ENCODE measurements around the gene ANKRD44. TPM values are rescaled to one million over a fixed set of nuclear protein-coding genes. Genes with fewer than 3 reads are reported as not detected.

The ANKRD44 gene
- polyA plus RNA-seq, 2 of the 4 experiments (the other 2 are of a cell fraction): 0.97 to 5.9 TPM

DNA sequence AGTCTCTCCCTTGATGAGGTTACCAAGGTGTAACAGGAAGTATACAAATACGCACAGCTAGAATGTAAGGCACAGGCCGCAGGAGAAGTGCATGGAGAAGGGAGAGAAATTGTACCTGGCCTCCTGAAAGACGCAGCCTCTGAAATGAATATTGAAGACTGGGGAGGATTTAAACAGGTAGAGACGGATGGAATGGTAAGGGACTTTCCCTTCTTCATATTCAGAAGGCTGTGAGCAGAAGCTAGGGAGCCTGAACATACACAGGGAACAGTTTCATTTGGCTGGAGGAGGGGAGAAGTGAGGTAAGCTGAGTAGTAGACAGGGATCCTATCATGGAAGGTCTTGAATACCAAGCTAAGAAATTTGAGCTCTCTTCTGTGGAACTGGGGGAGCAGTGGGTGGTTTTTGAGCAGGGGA, 112.7 kb downstream of the ANKRD44 start:
- ChIA-PET POLR2A (no interaction called here), CTCF (interaction anchor here (1.4 kb wide), 1 partner anchor 10 kb away, joined by 6 read pairs; no protein-coding TSS in a partner anchor)

DNA sequence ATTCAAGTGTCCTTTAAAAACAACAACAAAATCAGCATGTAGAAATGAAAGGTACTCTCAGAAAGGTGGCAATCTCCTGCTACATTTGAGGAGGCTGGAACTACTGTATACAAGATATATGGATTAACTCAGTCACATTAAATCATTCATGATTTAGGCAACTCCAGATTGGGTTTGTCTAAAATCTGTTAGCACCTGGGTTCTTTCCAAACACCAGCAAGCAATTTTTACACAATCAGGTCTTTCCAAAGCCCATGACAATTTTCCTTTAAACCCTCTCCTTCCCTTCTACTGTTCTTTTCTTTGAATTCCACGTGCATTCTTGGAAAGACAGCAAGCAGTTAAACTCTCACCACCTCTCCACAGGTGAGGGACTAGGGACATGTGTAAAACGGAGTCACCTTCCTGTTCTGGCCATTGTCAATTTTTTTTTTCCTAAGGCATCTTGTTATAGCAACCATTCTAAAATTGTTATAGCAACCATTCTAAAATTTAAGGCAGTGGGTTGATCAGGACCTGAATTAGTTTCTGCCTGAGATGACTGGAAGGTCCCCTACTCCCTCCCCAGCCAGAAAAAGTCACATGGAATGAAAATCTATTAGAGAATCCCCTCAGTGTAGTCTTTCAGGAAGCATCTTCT, 113.9 kb downstream of the ANKRD44 start:
- H3K9me3 ChIP-seq: no peaks in the 10 kb centered on the region
- no peaks in the 10 kb centered on the region for H3K4me1 ChIP-seq
- ATAC-seq (no peak), DNase-seq (ENCODE audit: low read depth in 1 of 2, low spot score in 1 of 2) (no peak), FAIRE-seq (no peak)
- CTCF ChIA-PET: interaction anchor here (0.7 to 3.7 kb wide), 3 partner anchors 9 to 182 kb away, joined by 3 to 16 read pairs (median 6); no protein-coding TSS in a partner anchor
- H3K4me3 ChIP-seq: no peak overlapping the region
- 3% methylated on average over 1 of the region's 2 CpGs for WGBS (ENCODE audit: missing lambda C conversion rate)
- H3K4me2 ChIP-seq: no peak overlapping the region
- no peak overlapping the region for H3K27ac ChIP-seq
- POLR2A ChIA-PET: no interaction called here
- no peak for TF ChIP-seq RFX5 (IDR thresholded peaks at IDR 0.05)
- no peak for TF ChIP-seq ZSCAN20 (CRISPR knock-in tag; IDR thresholded peaks at IDR 0.05)
- TF ChIP-seq EHMT2 (IDR thresholded peaks at IDR 0.05; ENCODE audit: low read depth): no peak
- no peak for TF ChIP-seq HOXA7 (CRISPR knock-in tag; IDR thresholded peaks at IDR 0.05)
- TF ChIP-seq, protein P1, sequence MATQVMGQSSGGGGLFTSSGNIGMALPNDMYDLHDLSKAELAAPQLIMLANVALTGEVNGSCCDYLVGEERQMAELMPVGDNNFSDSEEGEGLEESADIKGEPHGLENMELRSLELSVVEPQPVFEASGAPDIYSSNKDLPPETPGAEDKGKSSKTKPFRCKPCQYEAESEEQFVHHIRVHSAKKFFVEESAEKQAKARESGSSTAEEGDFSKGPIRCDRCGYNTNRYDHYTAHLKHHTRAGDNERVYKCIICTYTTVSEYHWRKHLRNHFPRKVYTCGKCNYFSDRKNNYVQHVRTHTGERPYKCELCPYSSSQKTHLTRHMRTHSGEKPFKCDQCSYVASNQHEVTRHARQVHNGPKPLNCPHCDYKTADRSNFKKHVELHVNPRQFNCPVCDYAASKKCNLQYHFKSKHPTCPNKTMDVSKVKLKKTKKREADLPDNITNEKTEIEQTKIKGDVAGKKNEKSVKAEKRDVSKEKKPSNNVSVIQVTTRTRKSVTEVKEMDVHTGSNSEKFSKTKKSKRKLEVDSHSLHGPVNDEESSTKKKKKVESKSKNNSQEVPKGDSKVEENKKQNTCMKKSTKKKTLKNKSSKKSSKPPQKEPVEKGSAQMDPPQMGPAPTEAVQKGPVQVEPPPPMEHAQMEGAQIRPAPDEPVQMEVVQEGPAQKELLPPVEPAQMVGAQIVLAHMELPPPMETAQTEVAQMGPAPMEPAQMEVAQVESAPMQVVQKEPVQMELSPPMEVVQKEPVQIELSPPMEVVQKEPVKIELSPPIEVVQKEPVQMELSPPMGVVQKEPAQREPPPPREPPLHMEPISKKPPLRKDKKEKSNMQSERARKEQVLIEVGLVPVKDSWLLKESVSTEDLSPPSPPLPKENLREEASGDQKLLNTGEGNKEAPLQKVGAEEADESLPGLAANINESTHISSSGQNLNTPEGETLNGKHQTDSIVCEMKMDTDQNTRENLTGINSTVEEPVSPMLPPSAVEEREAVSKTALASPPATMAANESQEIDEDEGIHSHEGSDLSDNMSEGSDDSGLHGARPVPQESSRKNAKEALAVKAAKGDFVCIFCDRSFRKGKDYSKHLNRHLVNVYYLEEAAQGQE (IDR thresholded peaks at IDR 0.05): no peak
- TF ChIP-seq, protein P2, sequence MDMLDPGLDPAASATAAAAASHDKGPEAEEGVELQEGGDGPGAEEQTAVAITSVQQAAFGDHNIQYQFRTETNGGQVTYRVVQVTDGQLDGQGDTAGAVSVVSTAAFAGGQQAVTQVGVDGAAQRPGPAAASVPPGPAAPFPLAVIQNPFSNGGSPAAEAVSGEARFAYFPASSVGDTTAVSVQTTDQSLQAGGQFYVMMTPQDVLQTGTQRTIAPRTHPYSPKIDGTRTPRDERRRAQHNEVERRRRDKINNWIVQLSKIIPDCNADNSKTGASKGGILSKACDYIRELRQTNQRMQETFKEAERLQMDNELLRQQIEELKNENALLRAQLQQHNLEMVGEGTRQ (IDR thresholded peaks at IDR 0.05): no peak
- TF ChIP-seq, protein P3, sequence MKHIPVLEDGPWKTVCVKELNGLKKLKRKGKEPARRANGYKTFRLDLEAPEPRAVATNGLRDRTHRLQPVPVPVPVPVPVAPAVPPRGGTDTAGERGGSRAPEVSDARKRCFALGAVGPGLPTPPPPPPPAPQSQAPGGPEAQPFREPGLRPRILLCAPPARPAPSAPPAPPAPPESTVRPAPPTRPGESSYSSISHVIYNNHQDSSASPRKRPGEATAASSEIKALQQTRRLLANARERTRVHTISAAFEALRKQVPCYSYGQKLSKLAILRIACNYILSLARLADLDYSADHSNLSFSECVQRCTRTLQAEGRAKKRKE (CRISPR knock-in tag; IDR thresholded peaks at IDR 0.05; ENCODE audit: low read depth): no peak
- TF ChIP-seq CHD2 (IDR thresholded peaks at IDR 0.05; ENCODE audit: low read length, partially characterized antibody): no peak
- TF ChIP-seq KDM1A (IDR thresholded peaks at IDR 0.05; ENCODE audit: low read depth): no peak
- no peak for TF ChIP-seq NFE2L2 (conservative IDR thresholded peaks at IDR 0.05; ENCODE audit: low read length)
- TF ChIP-seq ZC3H11A (IDR thresholded peaks at IDR 0.05): no peak
- TF ChIP-seq FOSB (CRISPR knock-in tag; IDR thresholded peaks at IDR 0.05): no peak

More for the DNA sequence above, 112.7 kb downstream of the ANKRD44 start:
- Histone ChIP-seq H3K4me3 (no peak overlapping the region), H3K4me1 (no peaks in the 10 kb centered on the region), H3K4me2 (no peak overlapping the region), H3K27ac (no peak overlapping the region), H3K9me3 (no peaks in the 10 kb centered on the region)
- FAIRE-seq: no peak
- no peak for TF ChIP-seq SREBF2 (IDR thresholded peaks at IDR 0.05)
- TF ChIP-seq, protein P4, sequence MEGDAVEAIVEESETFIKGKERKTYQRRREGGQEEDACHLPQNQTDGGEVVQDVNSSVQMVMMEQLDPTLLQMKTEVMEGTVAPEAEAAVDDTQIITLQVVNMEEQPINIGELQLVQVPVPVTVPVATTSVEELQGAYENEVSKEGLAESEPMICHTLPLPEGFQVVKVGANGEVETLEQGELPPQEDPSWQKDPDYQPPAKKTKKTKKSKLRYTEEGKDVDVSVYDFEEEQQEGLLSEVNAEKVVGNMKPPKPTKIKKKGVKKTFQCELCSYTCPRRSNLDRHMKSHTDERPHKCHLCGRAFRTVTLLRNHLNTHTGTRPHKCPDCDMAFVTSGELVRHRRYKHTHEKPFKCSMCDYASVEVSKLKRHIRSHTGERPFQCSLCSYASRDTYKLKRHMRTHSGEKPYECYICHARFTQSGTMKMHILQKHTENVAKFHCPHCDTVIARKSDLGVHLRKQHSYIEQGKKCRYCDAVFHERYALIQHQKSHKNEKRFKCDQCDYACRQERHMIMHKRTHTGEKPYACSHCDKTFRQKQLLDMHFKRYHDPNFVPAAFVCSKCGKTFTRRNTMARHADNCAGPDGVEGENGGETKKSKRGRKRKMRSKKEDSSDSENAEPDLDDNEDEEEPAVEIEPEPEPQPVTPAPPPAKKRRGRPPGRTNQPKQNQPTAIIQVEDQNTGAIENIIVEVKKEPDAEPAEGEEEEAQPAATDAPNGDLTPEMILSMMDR (IDR thresholded peaks at IDR 0.05): no peak
- no peak for TF ChIP-seq FOSB (CRISPR knock-in tag; IDR thresholded peaks at IDR 0.05)
- TF ChIP-seq POLR2A (IDR thresholded peaks at IDR 0.05; ENCODE audit: low read length): no peak
- TF ChIP-seq ZSCAN20 (CRISPR knock-in tag; IDR thresholded peaks at IDR 0.05): no peak
- TF ChIP-seq CHD4 (IDR thresholded peaks at IDR 0.05; ENCODE audit: borderline replicate concordance): no peak
- TF ChIP-seq TFCP2L1 (CRISPR knock-in tag; IDR thresholded peaks at IDR 0.05): no peak
- no peak for TF ChIP-seq RARB (CRISPR knock-in tag; IDR thresholded peaks at IDR 0.05)
- no peak for TF ChIP-seq HDAC2 (IDR thresholded peaks at IDR 0.05)
- TF ChIP-seq, protein P3 (CRISPR knock-in tag; IDR thresholded peaks at IDR 0.05; ENCODE audit: low read depth): no peak
- no peak for TF ChIP-seq CHD2 (IDR thresholded peaks at IDR 0.05; ENCODE audit: low read length, partially characterized antibody)
- TF ChIP-seq FOXS1 (CRISPR knock-in tag; IDR thresholded peaks at IDR 0.05): no peak
- TF ChIP-seq EHMT2 (IDR thresholded peaks at IDR 0.05; ENCODE audit: low read depth): no peak
- TF ChIP-seq, protein P5, sequence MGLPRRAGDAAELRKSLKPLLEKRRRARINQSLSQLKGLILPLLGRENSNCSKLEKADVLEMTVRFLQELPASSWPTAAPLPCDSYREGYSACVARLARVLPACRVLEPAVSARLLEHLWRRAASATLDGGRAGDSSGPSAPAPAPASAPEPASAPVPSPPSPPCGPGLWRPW (IDR thresholded peaks at IDR 0.05): no peak
- TF ChIP-seq, protein P1 (IDR thresholded peaks at IDR 0.05): no peak
- no peak for TF ChIP-seq MAFK (IDR thresholded peaks at IDR 0.05; ENCODE audit: partially characterized antibody)
- TF ChIP-seq RFX5 (IDR thresholded peaks at IDR 0.05): no peak
- TF ChIP-seq CEBPB (IDR thresholded peaks at IDR 0.05): no peak
- ATAC-seq: no peak
- no peak for DNase-seq (ENCODE audit: low read depth in 1 of 2, low spot score in 1 of 2)
- WGBS (ENCODE audit: missing lambda C conversion rate): 86% methylated on average over 4 of the region's 4 CpGs

Data from A549 (cell line).